Measurements from ENCODE around the gene NEK6. TPM values are rescaled to one million over a fixed set of nuclear protein-coding genes. Genes with fewer than 3 reads are reported as not detected.

The NEK6 gene
- total RNA-seq, 2 donors from 2014 or later: 24.0 to 43.6 TPM

GRCh38 chr9:124312290-124313265 lies 54.8 kb downstream of the NEK6 start:
- Histone ChIP-seq H3K9me3 (no peaks in the 10 kb centered on the region), H3K27ac (no peak overlapping the region), H3K36me3 (peaks cover 26% of the 10 kb centered on the region), H3K4me3 (no peak overlapping the region), H3K27me3 (replicated peaks; ENCODE audit: insufficient read depth) (no peaks in the 10 kb centered on the region), H3K4me1 (ENCODE audit: control insufficient read depth in 1 of 2, low read depth in 2 of 2) (peaks cover 0 to 16% of the 10 kb centered on the region in 2 donors)
- TF ChIP-seq, protein P1, sequence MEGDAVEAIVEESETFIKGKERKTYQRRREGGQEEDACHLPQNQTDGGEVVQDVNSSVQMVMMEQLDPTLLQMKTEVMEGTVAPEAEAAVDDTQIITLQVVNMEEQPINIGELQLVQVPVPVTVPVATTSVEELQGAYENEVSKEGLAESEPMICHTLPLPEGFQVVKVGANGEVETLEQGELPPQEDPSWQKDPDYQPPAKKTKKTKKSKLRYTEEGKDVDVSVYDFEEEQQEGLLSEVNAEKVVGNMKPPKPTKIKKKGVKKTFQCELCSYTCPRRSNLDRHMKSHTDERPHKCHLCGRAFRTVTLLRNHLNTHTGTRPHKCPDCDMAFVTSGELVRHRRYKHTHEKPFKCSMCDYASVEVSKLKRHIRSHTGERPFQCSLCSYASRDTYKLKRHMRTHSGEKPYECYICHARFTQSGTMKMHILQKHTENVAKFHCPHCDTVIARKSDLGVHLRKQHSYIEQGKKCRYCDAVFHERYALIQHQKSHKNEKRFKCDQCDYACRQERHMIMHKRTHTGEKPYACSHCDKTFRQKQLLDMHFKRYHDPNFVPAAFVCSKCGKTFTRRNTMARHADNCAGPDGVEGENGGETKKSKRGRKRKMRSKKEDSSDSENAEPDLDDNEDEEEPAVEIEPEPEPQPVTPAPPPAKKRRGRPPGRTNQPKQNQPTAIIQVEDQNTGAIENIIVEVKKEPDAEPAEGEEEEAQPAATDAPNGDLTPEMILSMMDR (IDR thresholded peaks at IDR 0.05): no peak
- ATAC-seq (ENCODE audit: insufficient number of reproducible peaks, low FRiP score, low read depth) (no peak), DNase-seq (ENCODE audit: low spot score) (no peak)

DNA sequence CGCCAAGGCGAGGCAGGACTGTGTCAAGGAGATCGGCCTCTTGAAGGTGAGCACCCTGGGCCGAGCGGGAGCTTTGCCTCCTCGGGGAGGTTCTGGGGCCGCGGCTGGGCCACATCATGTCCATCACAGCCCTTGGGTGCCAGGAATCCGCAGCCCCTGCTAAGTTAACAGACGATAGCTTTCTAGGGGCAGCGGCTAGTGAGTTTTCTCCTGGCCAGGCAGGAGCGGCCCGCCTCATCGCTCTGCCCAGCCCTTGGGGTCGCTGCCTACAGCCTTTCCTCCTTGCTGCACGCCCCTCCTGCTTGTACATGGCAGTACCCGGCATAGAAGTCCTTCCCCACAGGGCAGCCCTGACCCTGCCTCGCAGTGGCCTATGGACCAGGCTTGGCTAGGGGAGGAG lies 56.2 kb downstream of the NEK6 start:
- H3K36me3 ChIP-seq: peaks cover 24% of the 10 kb centered on the region
- H3K9me3 ChIP-seq: no peaks in the 10 kb centered on the region
- H3K27me3 ChIP-seq (replicated peaks; ENCODE audit: insufficient read depth): no peaks in the 10 kb centered on the region
- ATAC-seq (ENCODE audit: insufficient number of reproducible peaks, low FRiP score, low read depth) (no peak), DNase-seq (ENCODE audit: low spot score) (no peak)
- H3K4me1 ChIP-seq (ENCODE audit: control insufficient read depth in 1 of 2, low read depth in 2 of 2): peaks cover 0 to 14% of the 10 kb centered on the region in 2 donors
- H3K27ac ChIP-seq: no peak overlapping the region
- TF ChIP-seq, protein P1 (IDR thresholded peaks at IDR 0.05): no peak
- no peak overlapping the region for H3K4me3 ChIP-seq

DNA sequence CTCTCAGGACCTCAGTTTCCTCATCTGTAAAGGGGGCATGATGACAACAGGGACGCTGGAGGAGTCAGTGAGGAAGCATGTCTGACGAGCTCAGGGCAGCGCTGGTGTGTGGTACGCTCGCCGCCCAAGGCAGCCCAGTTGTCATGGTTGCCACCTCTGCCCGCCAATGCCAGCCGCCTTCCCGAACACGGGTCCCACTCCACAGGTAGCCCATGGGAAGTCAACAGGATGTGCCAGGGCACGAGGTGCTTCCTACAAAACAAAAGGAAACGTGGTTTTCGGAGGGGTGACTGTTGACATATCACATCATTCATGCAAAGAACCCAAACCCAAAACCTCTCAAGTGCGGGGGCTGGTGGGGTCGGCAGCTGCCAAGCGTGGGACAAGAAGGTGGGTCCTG lies 58.1 kb downstream of the NEK6 start:
- peaks cover 24% of the 10 kb centered on the region for H3K36me3 ChIP-seq

DNA sequence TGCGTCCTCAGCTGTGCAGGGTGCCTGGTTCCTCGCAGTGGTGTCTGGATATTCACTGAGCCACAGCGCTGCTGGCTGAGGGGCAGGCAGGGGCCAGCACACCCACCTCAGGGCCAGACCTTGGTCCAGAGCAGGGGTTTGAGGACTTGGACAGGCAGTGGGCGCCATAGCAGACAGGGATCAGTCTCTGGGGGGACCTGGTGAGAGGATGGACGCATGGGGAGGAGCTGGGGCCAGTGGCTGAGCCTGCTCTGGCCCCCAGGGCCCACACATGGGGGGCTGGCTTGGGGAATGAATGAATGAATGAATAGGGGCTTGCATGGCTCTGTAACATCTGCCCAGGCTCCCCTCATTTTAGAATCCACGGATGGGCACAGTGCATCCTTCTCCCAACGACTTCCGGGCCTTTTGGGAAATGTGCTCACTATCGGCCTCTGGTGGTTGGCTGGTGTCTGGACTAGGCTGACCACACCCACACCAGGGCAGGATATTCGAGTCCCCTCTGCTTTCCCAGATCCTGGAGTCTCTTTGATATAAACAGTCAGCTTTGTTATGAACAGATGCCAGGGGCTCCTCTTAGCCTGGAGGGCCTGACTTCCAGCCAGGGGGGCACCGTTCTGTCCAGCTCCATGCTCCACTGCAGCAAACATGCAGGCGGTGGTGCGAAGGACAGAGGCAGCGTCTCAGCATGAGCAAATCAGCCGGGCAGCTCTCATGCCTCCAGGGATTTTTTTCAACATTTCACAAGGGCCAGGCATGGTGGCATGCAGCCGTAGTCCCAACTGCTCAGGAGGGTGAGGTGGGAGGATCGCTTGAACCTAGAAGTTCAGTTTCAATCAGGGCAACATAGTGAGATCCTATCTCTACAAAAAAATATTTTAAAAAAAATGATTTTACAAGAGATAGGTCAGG lies 62.6 kb downstream of the NEK6 start:
- ATAC-seq (ENCODE audit: insufficient number of reproducible peaks, low FRiP score, low read depth): no peak

More for the DNA sequence above, 58.1 kb downstream of the NEK6 start:
- Histone ChIP-seq H3K27ac (no peak overlapping the region), H3K4me3 (no peak overlapping the region), H3K9me3 (no peaks in the 10 kb centered on the region), H3K4me1 (ENCODE audit: control insufficient read depth in 1 of 2, low read depth in 2 of 2) (no peaks in the 10 kb centered on the region), H3K27me3 (replicated peaks; ENCODE audit: insufficient read depth) (no peaks in the 10 kb centered on the region)
- no peak for ATAC-seq (ENCODE audit: insufficient number of reproducible peaks, low FRiP score, low read depth)
- TF ChIP-seq, protein P1 (IDR thresholded peaks at IDR 0.05): no peak
- DNase-seq (ENCODE audit: low spot score): no peak

More for the DNA sequence above, 62.6 kb downstream of the NEK6 start:
- TF ChIP-seq, protein P1 (IDR thresholded peaks at IDR 0.05): peak; percentile 83
- Histone ChIP-seq H3K4me3 (no peak overlapping the region), H3K27ac (no peak overlapping the region), H3K9me3 (no peaks in the 10 kb centered on the region), H3K27me3 (replicated peaks; ENCODE audit: insufficient read depth) (no peaks in the 10 kb centered on the region), H3K4me1 (ENCODE audit: control insufficient read depth in 1 of 2, low read depth in 2 of 2) (no peaks in the 10 kb centered on the region), H3K36me3 (peaks cover 28% of the 10 kb centered on the region)
- no peak for DNase-seq (ENCODE audit: low spot score)

All from thoracic aorta (tissue), 2 donors.